GM18505 (cell line): ENCODE results near the gene ACOX3.
A peak's percentile ranks its signal among the peaks of the same experiment; 100 is the strongest.
"Not testable (repeated sequence)": the region's sequence is repeated elsewhere in the genome, so short reads cannot be mapped to it uniquely, and the experiment has no call there.

Experiments used
- ATAC-seq: cut with Tn5 transposase; IDR thresholded peaks from one replicate; pipeline ENCODE4 v1.9.1; 2021; ENCODE audit not compliant: unreplicated experiment
- POLR2A ChIP-seq: IDR thresholded peaks from 4 replicates; pipeline ENCODE4 v1.6.1; 2011; ENCODE audit warnings: borderline replicate concordance; ENCODE audit not compliant: insufficient read depth, insufficient read length; ENCODE audit errors: extremely low read depth

The ACOX3 gene

GRCh38 chr4:8440492-8441311 is at the start of gene ACOX3, which contains the start of gene TRMT44:
TSS of gene ACOX3 (minus strand) at chr4:8440723. CDS start at chr4:8416521, 24,202 bp downstream.
TSS of gene TRMT44 (plus strand) at chr4:8440777. CDS start at chr4:8440823, 46 bp downstream.
- ATAC-seq: peak; percentile 85
- peak; percentile 82 for TF ChIP-seq POLR2A

- no peak for TF ChIP-seq POLR2A
- ATAC-seq: no peak
Observed at GRCh38 chr4:8488791-8489369, 48.4 kb upstream of the ACOX3 start.

- not testable (repeated sequence) for ATAC-seq
Observed at GRCh38 chr4:8486643-8487042, 46.1 kb upstream of the ACOX3 start.

- ATAC-seq: no peak
- no peak for TF ChIP-seq POLR2A
Observed at GRCh38 chr4:8480221-8480620, 39.7 kb upstream of the ACOX3 start.

- ATAC-seq: no peak
- TF ChIP-seq POLR2A: no peak
Observed at GRCh38 chr4:8478801-8479744, 38.5 kb upstream of the ACOX3 start.

GRCh38 chr4:8478371-8478770 is 37.8 kb upstream of the ACOX3 start:
- ATAC-seq: no peak
- no peak for TF ChIP-seq POLR2A

GRCh38 chr4:8477676-8478075 is 37.2 kb upstream of the ACOX3 start:
- ATAC-seq: no peak
- TF ChIP-seq POLR2A: no peak

- no peak for ATAC-seq
- TF ChIP-seq POLR2A: no peak
Observed at GRCh38 chr4:8477095-8477635, 36.6 kb upstream of the ACOX3 start.

GRCh38 chr4:8475751-8476575 is 35.4 kb upstream of the ACOX3 start:
- no peak for ATAC-seq

GRCh38 chr4:8474856-8475255 is 34.3 kb upstream of the ACOX3 start:
- no peak for ATAC-seq

More at GRCh38 chr4:8475751-8476575, 35.4 kb upstream of the ACOX3 start:
- no peak for TF ChIP-seq POLR2A

GRCh38 chr4:8473920-8474590 is 33.5 kb upstream of the ACOX3 start:
- ATAC-seq: no peak
- no peak for TF ChIP-seq POLR2A

More at GRCh38 chr4:8474856-8475255, 34.3 kb upstream of the ACOX3 start:
- no peak for TF ChIP-seq POLR2A
